Tongue (tissue), 2 donors: ENCODE measurements around the gene TDRD7. TPM values are rescaled to one million over a fixed set of nuclear protein-coding genes. Genes with fewer than 3 reads are reported as not detected.
A peak's percentile ranks its signal among the peaks of the same experiment; 100 is the strongest.
"Not testable (repeated sequence)": the region's sequence is repeated elsewhere in the genome, so short reads cannot be mapped to it uniquely, and the experiment has no call there.

Experiments used
- DNase-seq: peaks from one replicate; pipeline ENCODE4 v3.0.0-alpha.2; 2015
- total RNA-seq: library from RNA; depleted of rRNA; stranded (reverse); fragments of >200 nt; gene quantifications from one replicate; pipeline ENCODE4 v1.2.3, GENCODE V29; 2014

Gene TDRD7
- total RNA-seq, 1 donor from 2014 or later, result 10.4 TPM

GRCh38 chr9:97479496-97480159 lies 67.7 kb downstream of the TDRD7 start:
- no peak for DNase-seq

- no peak for DNase-seq
These were observed 68.3 kb downstream of the TDRD7 start for GRCh38 chr9:97480174-97480573.

- DNase-seq, result no peak
These were observed 68.9 kb downstream of the TDRD7 start for GRCh38 chr9:97480749-97481148.

GRCh38 chr9:97484134-97484533 lies 72.2 kb downstream of the TDRD7 start:
- DNase-seq, result peak; percentile 35

GRCh38 chr9:97487107-97487506 lies 75.2 kb downstream of the TDRD7 start:
- DNase-seq, result no peak

GRCh38 chr9:97487861-97488260 lies 76.0 kb downstream of the TDRD7 start:
- DNase-seq, result no peak

- DNase-seq, result no peak
These were observed 79.5 kb downstream of the TDRD7 start for GRCh38 chr9:97491216-97491999.

GRCh38 chr9:97497558-97498375 lies 85.9 kb downstream of the TDRD7 start:
- DNase-seq, result not testable (repeated sequence)

- not testable (repeated sequence) for DNase-seq
These were observed 87.0 kb downstream of the TDRD7 start for GRCh38 chr9:97498846-97499245.

- no peak for DNase-seq
These were observed 88.4 kb downstream of the TDRD7 start for GRCh38 chr9:97500263-97500662.

GRCh38 chr9:97500765-97501176 lies 88.9 kb downstream of the TDRD7 start:
- DNase-seq, result no peak

GRCh38 chr9:97501177-97501971 lies 89.5 kb downstream of the TDRD7 start, which contains the start of gene TMOD1:
TSS of gene TMOD1 (plus strand) at chr9:97501666. CDS start at chr9:97524189, 22,523 bp downstream.
- peak; percentile 73 for DNase-seq

GRCh38 chr9:97501972-97502221 lies 90.0 kb downstream of the TDRD7 start:
- no peak for DNase-seq

GRCh38 chr9:97502222-97502983 lies 90.5 kb downstream of the TDRD7 start:
- peak; percentile 29 for DNase-seq

GRCh38 chr9:97502984-97503861 lies 91.3 kb downstream of the TDRD7 start:
- DNase-seq, result no peak

- no peak for DNase-seq
These were observed 91.9 kb downstream of the TDRD7 start for GRCh38 chr9:97503862-97504210.

- DNase-seq, result no peak
These were observed 92.7 kb downstream of the TDRD7 start for GRCh38 chr9:97504381-97505216.

GRCh38 chr9:97505845-97506244 lies 93.9 kb downstream of the TDRD7 start:
- DNase-seq, result no peak

- no peak for DNase-seq
These were observed 94.4 kb downstream of the TDRD7 start for GRCh38 chr9:97506306-97506705.

- DNase-seq, result no peak
These were observed 94.9 kb downstream of the TDRD7 start for GRCh38 chr9:97506787-97507186.
